H1 (cell line): Measurements from ENCODE around the gene EEPD1. TPM values are rescaled to one million over a fixed set of nuclear protein-coding genes. Genes with fewer than 3 reads are reported as not detected.

Experiments
- CTCF ChIA-PET: fragments of 300-600 bp; sonication (Branson Sonifier 250); formaldehyde crosslinking; loops from one replicate; lab custom pipeline; 2021; ENCODE audit not compliant: partially characterized antibody; lab: Charles Lee
- POLR2A ChIA-PET: fragments of 300-600 bp; sonication (Branson Sonifier 250); formaldehyde crosslinking; loops from one replicate; lab custom pipeline; 2021; ENCODE audit warnings: inconsistent platforms; ENCODE audit not compliant: partially characterized antibody; lab: Charles Lee
- DNase-seq, 2 experiments: peaks; one replicate each; pipeline versions ENCODE4 v3.0.0 to v3.0.0-alpha.2; 2010 to 2022; ENCODE audit warnings: low spot score in 2 of 2, low read depth in 1 of 2, mixed read lengths in 1 of 2
- FAIRE-seq: peaks from 2 replicates; lab custom pipeline; 2011; peaks lifted over from hg19 to GRCh38; lab: Jason Lieb, UNC
- H2AFZ ChIP-seq: 2 replicates; pipeline ENCODE4 v1.8.1; 2012; ENCODE audit warnings: low read length, inconsistent platforms
- H2AK5ac ChIP-seq: 2 replicates; pipeline ENCODE4 v1.6.1; 2013; ENCODE audit warnings: low read depth, low read length
- H2BK120ac ChIP-seq: replicated peaks from 2 replicates; pipeline ENCODE3; 2013; ENCODE audit warnings: low read depth, low read length, inconsistent platforms
- H2BK12ac ChIP-seq: 2 replicates; pipeline ENCODE4 v1.6.1; 2013; ENCODE audit warnings: low read depth, low read length
- H2BK15ac ChIP-seq: 2 replicates; pipeline ENCODE4 v1.6.1; 2013; ENCODE audit warnings: low read length
- H2BK20ac ChIP-seq: 2 replicates; pipeline ENCODE4 v1.6.1; 2013; ENCODE audit warnings: low read length
- H2BK5ac ChIP-seq: 2 replicates; pipeline ENCODE4 v1.6.1; 2013; ENCODE audit warnings: low read depth, low read length
- H3K14ac ChIP-seq: 2 replicates; pipeline ENCODE4 v1.6.1; 2013; ENCODE audit warnings: inconsistent platforms; ENCODE audit not compliant: insufficient read length
- H3K18ac ChIP-seq: 2 replicates; pipeline ENCODE4 v1.6.1; 2013; ENCODE audit warnings: low read length; ENCODE audit errors: extremely low read depth
- H3K23ac ChIP-seq: 2 replicates; pipeline ENCODE4 v1.6.1; 2013; ENCODE audit warnings: inconsistent platforms; ENCODE audit not compliant: insufficient read length
- H3K23me2 ChIP-seq: 2 replicates; pipeline ENCODE4 v1.6.1; 2013; ENCODE audit warnings: low read depth, low read length
- H3K27ac ChIP-seq: 2 replicates; pipeline ENCODE4 v1.6.1; 2011; ENCODE audit warnings: low read depth, low read length, inconsistent platforms
- H3K27me3 ChIP-seq, 4 experiments: replicated peaks in 1 of 4; 1 replicate in 1 of 4; 2 replicates in 3 of 4; pipeline versions ENCODE4 v1.6.1 to v1.8.1; 2011 to 2013; ENCODE audit warnings: low read length in 3 of 4, mild to moderate bottlenecking in 3 of 4, inconsistent platforms in 2 of 4, mixed read lengths in 2 of 4, moderate library complexity in 1 of 4; ENCODE audit not compliant: control insufficient read depth in 3 of 4, insufficient read depth in 3 of 4; ENCODE audit errors: extremely low read depth in 1 of 4
- H3K36me3 ChIP-seq, 4 experiments: 2 replicates each; pipeline versions ENCODE4 v1.6.1 to v1.8.1; 2011 to 2013; ENCODE audit warnings: mild to moderate bottlenecking in 4 of 4, low read length in 3 of 4, moderate library complexity in 2 of 4, control low read depth in 1 of 4, inconsistent platforms in 1 of 4; ENCODE audit not compliant: insufficient read depth in 4 of 4, control insufficient read depth in 2 of 4
- H3K4ac ChIP-seq: replicated peaks from 2 replicates; pipeline ENCODE3; 2013; ENCODE audit warnings: low read length, low read depth, mixed read lengths, inconsistent platforms; ENCODE audit not compliant: insufficient read length
- H3K4me1 ChIP-seq, 4 experiments: replicated peaks in 1 of 4; 1 replicate in 1 of 4; 2 replicates in 3 of 4; pipeline versions ENCODE4 v1.6.1 to v1.8.1; 2011 to 2013; ENCODE audit warnings: low read length in 3 of 4, inconsistent platforms in 2 of 4, mixed read lengths in 1 of 4; ENCODE audit not compliant: insufficient read depth in 4 of 4, control insufficient read depth in 3 of 4
- H3K4me2 ChIP-seq, 2 experiments: 2 replicates each; pipeline versions ENCODE4 v1.6.1 to v1.8.1; 2011 to 2013; ENCODE audit warnings: low read depth in 2 of 2, low read length in 2 of 2, control low read depth in 1 of 2, inconsistent platforms in 1 of 2, mild to moderate bottlenecking in 1 of 2; ENCODE audit not compliant: insufficient read depth in 1 of 2
- H3K4me3 ChIP-seq, 4 experiments: fragments of 200-600, 300-600 bp in 1 of 4; sonication (generic), shearing (Covaris generic), sonication (Bioruptor Twin) in 1 of 4; 2 replicates each; pipeline versions ENCODE4 v1.5.1 to v1.8.1; 2011 to 2016; ENCODE audit warnings: low read length in 4 of 4, low read depth in 3 of 4, control low read depth in 2 of 4, inconsistent platforms in 2 of 4, mild to moderate bottlenecking in 2 of 4, mixed read lengths in 1 of 4, moderate library complexity in 1 of 4; ENCODE audit not compliant: insufficient read depth in 2 of 4; ENCODE audit errors: extremely low read depth in 1 of 4
- H3K56ac ChIP-seq: replicated peaks from 2 replicates; pipeline ENCODE3; 2013; ENCODE audit warnings: low read depth, mild to moderate bottlenecking, mixed read lengths, low read length, inconsistent platforms; ENCODE audit not compliant: insufficient read length
- H3K79me1 ChIP-seq: 2 replicates; pipeline ENCODE4 v1.6.1; 2013; ENCODE audit warnings: low read depth, low read length, control low read depth
- H3K79me2 ChIP-seq, 2 experiments: 2 replicates each; pipeline versions ENCODE4 v1.6.1 to v1.8.1; 2012 to 2013; ENCODE audit warnings: low read length in 2 of 2, mild to moderate bottlenecking in 2 of 2, inconsistent platforms in 1 of 2; ENCODE audit not compliant: insufficient read depth in 2 of 2, control insufficient read depth in 1 of 2
- H3K9ac ChIP-seq, 4 experiments: replicated peaks in 1 of 4; 1 replicate in 1 of 4; 2 replicates in 3 of 4; pipeline versions ENCODE4 v1.6.1 to v1.8.1; 2011 to 2013; ENCODE audit warnings: low read depth in 3 of 4, low read length in 3 of 4, control low read depth in 2 of 4, mild to moderate bottlenecking in 2 of 4, moderate library complexity in 2 of 4, inconsistent platforms in 1 of 4; ENCODE audit errors: extremely low read depth in 1 of 4
- H3K9me3 ChIP-seq, 2 experiments: 2 replicates each; pipeline versions ENCODE4 v1.6.1 to v1.8.1; 2012 to 2013; ENCODE audit warnings: mild to moderate bottlenecking in 2 of 2, moderate library complexity in 2 of 2, control low read depth in 1 of 2, inconsistent platforms in 1 of 2, low read depth in 1 of 2, low read length in 1 of 2, mixed read lengths in 1 of 2; ENCODE audit not compliant: insufficient read depth in 2 of 2
- H4K20me1 ChIP-seq, 2 experiments: replicated peaks in 1 of 2; 2 replicates each; pipeline versions ENCODE3 to v1.8.1; 2011 to 2013; ENCODE audit warnings: inconsistent platforms in 2 of 2, low read length in 2 of 2, mild to moderate bottlenecking in 1 of 2; ENCODE audit not compliant: insufficient read depth in 2 of 2, control insufficient read depth in 1 of 2
- H4K5ac ChIP-seq: 2 replicates; pipeline ENCODE4 v1.6.1; 2013; ENCODE audit warnings: low read length, low read depth, mixed read lengths, inconsistent platforms; ENCODE audit not compliant: insufficient read length
- H4K8ac ChIP-seq: 2 replicates; pipeline ENCODE4 v1.8.0; 2013; ENCODE audit warnings: mild to moderate bottlenecking, moderate library complexity, low read length, inconsistent platforms; ENCODE audit not compliant: insufficient read depth; ENCODE audit errors: extremely low read depth
- H4K91ac ChIP-seq: replicated peaks from 2 replicates; pipeline ENCODE3; 2013; ENCODE audit warnings: low read length, mixed read lengths, inconsistent platforms; ENCODE audit not compliant: insufficient read length
- CBX5 ChIP-seq: fragments of 300-800, 300-1000 bp; sonication (generic); IDR thresholded peaks from 2 replicates; pipeline ENCODE4 v1.7.1; 2016; ENCODE audit warnings: antibody characterized with exemption, low read length, low read depth
- CHD2 ChIP-seq: IDR thresholded peaks from 2 replicates; pipeline ENCODE4 v1.6.1; 2012; ENCODE audit warnings: low read length, improper control_type of control experiment
- EGR1 ChIP-seq: IDR thresholded peaks from 2 replicates; pipeline ENCODE4 v1.6.1; 2011; ENCODE audit warnings: low read depth, low read length, borderline replicate concordance
- EP300 ChIP-seq, 2 experiments: IDR thresholded peaks; 1 replicate in 1 of 2; 2 replicates in 1 of 2; pipeline ENCODE4 v1.6.1; 2011 to 2012; ENCODE audit warnings: low read depth in 2 of 2, low read length in 2 of 2, mild to moderate bottlenecking in 2 of 2, borderline replicate concordance in 1 of 2, inconsistent platforms in 1 of 2, moderate library complexity in 1 of 2
- JUN ChIP-seq: IDR thresholded peaks from 2 replicates; pipeline ENCODE4 v1.6.1; 2011; ENCODE audit warnings: low read depth, mild to moderate bottlenecking, improper control_type of control experiment, low read length
- KDM1A ChIP-seq: fragments of 200-600, 300-600 bp; sonication (generic); IDR thresholded peaks from 2 replicates; pipeline ENCODE4 v1.7.1; 2016; ENCODE audit warnings: mild to moderate bottlenecking, low read length, borderline replicate concordance
- MAFK ChIP-seq: IDR thresholded peaks from 2 replicates; pipeline ENCODE4 v1.6.1; 2012; ENCODE audit warnings: low read depth, mild to moderate bottlenecking, improper control_type of control experiment, low read length
- MAX ChIP-seq: IDR thresholded peaks from 2 replicates; pipeline ENCODE4 v1.6.1; 2012; ENCODE audit warnings: inconsistent platforms
- NANOG ChIP-seq: IDR thresholded peaks from 2 replicates; pipeline ENCODE4 v1.6.1; 2011; ENCODE audit warnings: low read length, low read depth, mild to moderate bottlenecking, inconsistent platforms; ENCODE audit not compliant: insufficient read depth, poor library complexity, severe bottlenecking
- POLR2AphosphoS5 ChIP-seq: IDR thresholded peaks from 2 replicates; pipeline ENCODE4 v1.6.1; 2011; ENCODE audit warnings: low read depth, low read length
- RBBP5 ChIP-seq: IDR thresholded peaks from 2 replicates; pipeline ENCODE4 v1.7.1; 2012; ENCODE audit warnings: low read depth, mild to moderate bottlenecking, inconsistent platforms, low read length, moderate library complexity, borderline replicate concordance
- SIX5 ChIP-seq: IDR thresholded peaks from 2 replicates; pipeline ENCODE4 v1.6.1; 2011; ENCODE audit warnings: mild to moderate bottlenecking, low read depth, low read length
- TAF7 ChIP-seq: optimal IDR thresholded peaks from 2 replicates; pipeline ENCODE3; 2011; ENCODE audit warnings: low read depth, mild to moderate bottlenecking, inconsistent platforms, low read length, moderate library complexity, borderline replicate concordance
- WGBS, 2 experiments: shearing (Covaris generic) in 1 of 2; methylation state at CpG; one replicate each; pipeline versions ENCODE4 v1.1.6 to v1.1.7; 2013 to 2015; ENCODE audit warnings: low lambda C conversion rate in 2 of 2, mixed read lengths in 2 of 2, inconsistent platforms in 1 of 2, low coverage in 1 of 2, missing lambda C conversion rate in 1 of 2; ENCODE audit not compliant: insufficient replicate concordance in 2 of 2, insufficient coverage in 1 of 2, insufficient read length in 1 of 2; ENCODE audit errors: extremely low coverage in 1 of 2, missing lambda C conversion rate in 1 of 2; 5-methylcytosine and 5-hydroxymethylcytosine counted together
- polyA plus RNA-seq, 7 experiments: library from polyadenylated mRNA; depleted of rRNA in 3 of 7; stranded (reverse) in 5 of 7; unstranded in 2 of 7; fragments of >200 nt in 5 of 7; fragments of 200-250 nt in 2 of 7; gene quantifications; 1 replicate in 5 of 7; 2 replicates in 1 of 7; 4 replicates in 1 of 7; pipeline versions ENCODE4 v1.2.1 to v1.2.3, GENCODE V29; 2011 to 2013; ENCODE audit warnings: missing spikeins in 2 of 7, mixed read lengths in 2 of 7
- total RNA-seq: library from RNA; stranded (reverse); fragmentation: NEBNext Ultra II Directional; extraction: Animal tissue kit (Norgen Biotek cat#: 25700); gene quantifications from 2 replicates; pipeline ENCODE4 v1.2.1, GENCODE V29; 2021

The EEPD1 gene
- total and polyA plus RNA-seq, 2 of the 8 experiments (the other 6 are each of a cell fraction or from before 2014, with no cell fraction given), result 3.1 to 7.8 TPM

GRCh38 chr7:36261019-36261754 is 108.1 kb downstream of the EEPD1 start:
- H3K27me3 ChIP-seq, result no peaks in the 10 kb centered on the region
- 97% methylated on average over 2 of the region's 2 CpGs; no CpG with 5 or more reads in 1 of the 2 experiments for WGBS, 2 experiments
- no peak overlapping the region for H4K5ac ChIP-seq
- H2BK20ac ChIP-seq, result no peak overlapping the region
- H2BK120ac ChIP-seq, result no peak overlapping the region
- no peak overlapping the region for H3K4ac ChIP-seq
- no peak overlapping the region for H2BK5ac ChIP-seq
- DNase-seq (no peak), FAIRE-seq (no peak)
- H3K9me3 ChIP-seq, result no peaks in the 10 kb centered on the region
- H3K4me1 ChIP-seq, result peaks cover 0 to 11% (median 7%) of the 10 kb centered on the region in 4 experiments; a peak in 3 of 7 replicates
- no peaks in the 10 kb centered on the region for H4K20me1 ChIP-seq
- CTCF ChIA-PET, result no interaction called here
- no peak overlapping the region for H3K4me3 ChIP-seq
- no peak overlapping the region for H4K91ac ChIP-seq
- no peak overlapping the region for H2BK15ac ChIP-seq
- POLR2A ChIA-PET, result no interaction called here
- H3K18ac ChIP-seq, result no peak overlapping the region
- H3K9ac ChIP-seq, result no peak overlapping the region
- no peaks in the 10 kb centered on the region; a peak in 1 of 4 replicates for H3K79me2 ChIP-seq
- no peaks in the 10 kb centered on the region for H3K36me3 ChIP-seq
- no peak overlapping the region for H3K14ac ChIP-seq
- no peaks in the 10 kb centered on the region for H3K79me1 ChIP-seq
- H3K23me2 ChIP-seq, result no peaks in the 10 kb centered on the region
- H2BK12ac ChIP-seq, result no peak overlapping the region
- H3K27ac ChIP-seq, result no peak overlapping the region
- no peak overlapping the region for H3K23ac ChIP-seq
- no peak overlapping the region for H3K4me2 ChIP-seq
- no peak overlapping the region for H2AK5ac ChIP-seq
- H3K56ac ChIP-seq, result no peak overlapping the region
- H2AFZ ChIP-seq, result no peak overlapping the region
- H4K8ac ChIP-seq, result no peak overlapping the region
- no peak for TF ChIP-seq EP300 (IDR thresholded peaks at IDR 0.05; ENCODE audit: borderline replicate concordance in 1 of 2, low read depth in 2 of 2, low read length in 2 of 2)
- no peak for TF ChIP-seq KDM1A
- TF ChIP-seq RBBP5, result no peak
- no peak for TF ChIP-seq EGR1
- TF ChIP-seq MAFK, result no peak
- TF ChIP-seq SIX5, result no peak
- TF ChIP-seq JUN, result no peak
- TF ChIP-seq CBX5, result no peak
- no peak for TF ChIP-seq NANOG
- TF ChIP-seq MAX, result no peak
- no peak for TF ChIP-seq TAF7
- TF ChIP-seq CHD2, result no peak
- TF ChIP-seq POLR2AphosphoS5, result no peak
